ENCODE results near the gene PPFIA4.
"Not testable (repeated sequence)": the region's sequence is repeated elsewhere in the genome, so short reads cannot be mapped to it uniquely, and the experiment has no call there.

PPFIA4 gene

DNA sequence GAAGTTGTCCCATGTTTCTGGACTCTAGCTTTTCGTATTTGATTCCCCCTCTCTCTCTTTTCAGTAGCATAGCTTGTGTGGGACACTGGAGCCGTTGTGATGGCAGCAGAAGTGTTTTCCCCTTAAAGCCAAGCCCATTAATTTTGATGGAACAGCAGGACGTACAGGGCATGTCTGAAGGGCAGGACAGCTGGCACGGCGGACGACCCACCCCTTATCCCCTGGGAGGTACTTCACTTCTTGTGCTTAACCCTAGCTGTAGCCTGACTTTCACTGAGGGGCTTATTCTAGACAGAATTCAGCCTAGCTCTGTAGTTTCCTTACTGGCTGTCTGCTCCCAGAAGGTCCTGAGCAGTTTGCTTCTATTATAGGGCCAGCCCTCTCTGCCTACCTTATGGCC lies 8.6 kb upstream of the PPFIA4 start:
- no peak for DNase-seq

DNA sequence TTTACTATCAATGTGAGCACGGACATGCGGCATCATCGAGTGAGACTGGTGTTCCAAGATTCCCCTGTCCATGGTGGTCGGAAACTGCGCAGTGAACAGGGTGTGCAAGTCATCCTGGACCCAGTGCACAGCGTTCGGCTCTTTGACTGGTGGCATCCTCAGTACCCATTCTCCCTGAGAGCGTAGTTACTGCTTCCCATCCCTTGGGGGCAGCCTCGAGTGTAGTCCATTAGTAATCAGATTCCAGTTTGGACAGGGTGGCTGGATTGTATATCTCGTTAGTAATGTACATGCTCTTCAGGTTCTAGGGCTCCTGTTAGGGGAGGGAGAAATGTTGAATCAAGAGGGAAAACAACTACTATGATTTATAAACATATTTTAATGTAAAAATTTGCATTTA lies 3.4 kb upstream of the PPFIA4 start:
- DNase-seq: not testable (repeated sequence)

DNA sequence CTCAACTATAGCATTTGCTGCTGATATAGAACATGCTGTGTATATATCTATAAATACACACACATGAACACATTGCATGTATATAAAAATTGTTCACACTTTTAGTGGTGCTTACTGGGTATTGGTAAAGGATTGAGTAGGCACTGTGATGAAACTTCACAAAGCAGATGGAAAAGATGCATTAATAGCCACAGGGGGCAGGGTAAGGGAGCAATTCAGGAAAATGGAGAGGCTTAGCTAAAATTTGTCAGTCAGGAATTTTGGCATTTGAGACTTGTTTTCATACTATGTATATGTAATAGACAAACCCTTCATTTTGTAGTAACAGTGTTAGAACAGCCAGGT lies 633 bp upstream of the PPFIA4 start:
- DNase-seq: no peak

DNA sequence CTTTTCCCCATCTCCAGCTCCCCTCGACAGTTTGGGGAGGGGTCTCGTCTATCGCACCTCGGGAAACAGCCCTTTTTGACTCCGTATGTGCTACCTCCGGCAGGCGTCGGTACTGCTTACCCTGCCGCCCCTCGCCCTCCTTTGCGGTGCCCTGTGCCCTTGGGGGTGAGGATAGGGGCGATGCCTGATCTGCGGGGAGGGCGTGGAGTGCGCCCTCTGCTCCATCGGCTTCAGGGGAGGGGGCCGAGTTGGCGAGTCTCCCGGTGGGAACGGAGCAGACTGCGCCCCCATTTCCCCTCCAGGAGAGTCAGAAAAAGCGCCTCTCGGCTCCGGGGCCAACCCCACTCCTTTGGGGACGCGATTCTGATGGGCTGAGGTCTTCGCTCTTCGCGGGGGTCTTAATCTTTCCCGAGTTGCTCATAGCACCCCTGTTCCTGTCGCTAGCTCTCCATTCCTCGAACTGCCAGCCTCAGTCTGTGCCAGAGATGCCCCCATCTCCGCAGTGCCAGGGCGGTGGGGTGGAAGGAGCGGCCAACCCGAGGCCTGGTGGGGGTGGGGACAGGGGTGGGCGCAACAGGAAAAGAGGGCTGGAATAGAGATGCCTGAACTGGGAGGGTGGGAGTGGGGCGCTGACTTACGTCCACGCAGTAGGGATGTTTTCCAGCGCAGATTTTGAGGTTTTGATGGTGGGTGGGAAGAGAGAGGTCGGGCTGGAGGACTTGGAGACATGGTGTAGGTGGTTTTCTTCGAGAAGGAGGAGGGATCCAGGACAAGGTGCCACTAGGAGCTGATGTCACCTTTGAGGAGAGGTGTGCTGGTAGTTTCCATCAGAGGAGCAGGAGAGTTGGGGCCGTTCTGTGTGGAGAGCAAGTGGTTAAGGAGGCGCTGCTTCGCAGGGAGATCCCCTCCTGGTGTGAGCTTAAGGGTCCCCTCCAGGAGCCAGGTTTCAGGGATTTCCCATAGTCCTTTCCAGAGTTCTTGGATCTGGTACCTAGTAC lies 674 bp downstream of the PPFIA4 start:
- no peak for DNase-seq

DNA sequence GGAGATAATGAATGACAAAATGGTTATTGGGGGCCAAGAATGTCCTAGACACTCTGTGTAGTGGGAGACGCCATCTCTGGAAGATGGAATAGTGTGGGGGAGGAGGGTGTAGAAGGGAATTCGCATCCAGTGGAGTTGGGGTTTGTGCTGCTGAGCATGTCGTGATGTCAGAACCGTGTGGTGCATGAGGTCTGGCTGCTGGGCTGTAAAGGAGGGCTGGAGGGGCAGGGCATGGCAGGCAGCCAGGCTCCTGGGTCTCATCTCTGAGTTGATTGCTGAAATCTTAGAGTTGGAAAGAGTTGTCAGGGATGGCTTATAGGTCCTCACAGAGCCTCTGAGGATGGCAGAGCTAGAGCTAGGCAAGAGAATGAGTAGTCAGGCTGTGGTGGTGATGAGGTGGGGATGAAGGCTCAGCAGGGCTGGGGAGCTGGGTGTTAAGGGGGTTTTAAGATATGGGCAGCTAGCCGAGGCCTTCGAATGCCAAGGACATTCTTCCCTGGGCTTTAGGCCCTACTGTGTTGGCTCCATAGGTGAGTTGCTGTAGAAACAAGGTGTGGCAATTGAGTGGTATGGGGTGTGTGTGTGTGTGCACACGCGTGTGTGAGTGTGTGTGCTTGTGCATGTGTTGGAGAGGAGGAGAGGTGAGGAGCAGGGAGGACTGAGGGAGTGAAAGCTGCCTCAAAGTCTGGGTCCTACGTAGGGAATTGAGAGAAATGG lies 1.9 kb downstream of the PPFIA4 start:
- DNase-seq: no peak

DNA sequence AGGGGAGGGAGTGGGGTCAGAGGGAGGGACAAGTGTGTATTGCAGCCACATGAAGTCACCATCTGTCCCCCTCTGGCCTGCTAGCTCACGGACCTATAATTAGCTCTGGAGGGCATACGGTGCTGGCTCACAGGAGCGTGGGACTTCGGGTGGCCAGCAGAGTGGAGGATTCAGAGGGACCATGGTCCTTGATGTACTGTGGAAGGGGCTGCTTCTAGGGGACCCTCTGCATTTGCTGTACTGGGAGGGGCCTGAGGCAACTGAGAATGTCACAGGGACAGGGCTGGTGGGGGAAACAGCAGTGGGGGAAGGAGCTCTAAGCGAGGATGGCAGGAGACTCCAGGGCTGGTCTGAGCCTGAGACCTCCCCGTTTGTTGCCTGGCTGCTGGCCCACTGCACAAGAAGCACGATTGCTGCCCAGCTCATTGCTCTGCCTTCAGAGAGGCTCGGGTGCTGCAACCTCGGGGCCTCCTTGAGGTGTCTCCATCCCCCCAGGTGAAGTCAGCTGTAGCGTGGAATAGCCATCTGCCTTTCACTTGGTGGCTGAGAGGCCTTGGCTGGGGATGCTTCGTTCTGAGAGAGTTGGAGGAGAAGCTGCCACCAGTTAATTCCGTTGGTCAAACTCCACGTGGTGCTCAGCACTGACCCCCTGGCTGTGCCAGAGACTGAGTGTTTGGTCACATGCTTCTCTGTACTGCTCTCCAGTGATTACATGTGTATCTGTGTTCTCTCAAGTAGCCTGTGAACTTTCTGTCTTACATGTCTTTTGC lies 2.7 kb downstream of the PPFIA4 start:
- no peak for DNase-seq

DNA sequence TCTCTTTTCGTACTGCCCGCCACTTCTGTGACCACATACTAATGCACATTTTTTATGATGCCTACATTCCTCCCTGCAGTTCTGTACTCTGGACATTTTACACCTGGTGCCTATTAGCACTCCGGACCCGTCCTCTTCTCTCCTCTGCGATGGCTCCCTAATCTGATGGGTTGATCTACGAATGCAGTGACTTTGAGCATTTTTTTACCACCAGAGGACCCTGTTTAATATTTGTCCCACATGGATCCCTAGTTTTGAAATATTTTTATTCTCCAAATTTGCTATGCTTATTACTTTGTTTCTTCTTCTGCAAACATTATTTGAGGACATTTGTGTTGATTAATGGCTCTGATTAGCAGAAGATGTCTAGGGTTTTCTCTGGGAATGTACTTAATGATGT lies 5.2 kb downstream of the PPFIA4 start:
- no peak for DNase-seq

DNA sequence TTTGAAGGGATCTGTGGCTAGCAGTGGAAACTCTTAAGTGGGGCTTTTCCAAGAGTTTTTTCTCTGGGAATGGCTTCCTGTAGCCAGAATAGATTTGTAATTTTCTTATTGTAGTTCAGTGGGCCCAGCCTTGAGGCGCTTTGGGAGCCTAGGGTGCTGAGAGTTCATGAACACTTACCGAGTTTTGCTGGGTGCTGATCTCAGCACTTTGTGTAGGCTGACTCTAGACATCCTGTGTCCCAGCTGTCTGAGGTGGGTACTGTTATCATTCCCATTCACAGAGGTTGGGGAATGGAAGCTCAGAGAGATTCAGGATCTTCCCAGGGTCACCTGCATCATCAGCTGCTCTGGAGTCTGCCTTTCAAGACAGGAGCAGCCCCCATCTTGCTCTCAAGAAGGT lies 7.0 kb downstream of the PPFIA4 start:
- DNase-seq: no peak

DNA sequence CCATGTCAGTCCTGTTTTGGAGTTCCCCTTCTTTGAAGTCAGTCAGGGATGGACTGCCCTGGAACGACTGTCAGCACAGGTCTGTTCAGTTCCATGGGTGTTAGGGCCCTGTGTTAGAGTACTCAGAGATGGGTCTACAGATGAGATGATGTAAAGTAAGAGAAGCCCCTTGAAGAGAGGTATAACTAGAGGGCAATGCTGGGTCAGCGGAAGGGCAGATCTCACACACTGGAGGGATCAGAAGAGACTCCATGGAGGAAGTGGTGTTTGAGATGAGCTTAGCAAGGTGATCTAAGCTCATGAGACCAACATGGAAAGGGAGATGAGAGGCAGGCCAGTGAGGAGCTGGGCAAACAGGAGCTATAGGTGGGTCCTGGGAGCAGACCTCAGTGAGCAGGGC lies 7.6 kb downstream of the PPFIA4 start:
- no peak for DNase-seq

DNA sequence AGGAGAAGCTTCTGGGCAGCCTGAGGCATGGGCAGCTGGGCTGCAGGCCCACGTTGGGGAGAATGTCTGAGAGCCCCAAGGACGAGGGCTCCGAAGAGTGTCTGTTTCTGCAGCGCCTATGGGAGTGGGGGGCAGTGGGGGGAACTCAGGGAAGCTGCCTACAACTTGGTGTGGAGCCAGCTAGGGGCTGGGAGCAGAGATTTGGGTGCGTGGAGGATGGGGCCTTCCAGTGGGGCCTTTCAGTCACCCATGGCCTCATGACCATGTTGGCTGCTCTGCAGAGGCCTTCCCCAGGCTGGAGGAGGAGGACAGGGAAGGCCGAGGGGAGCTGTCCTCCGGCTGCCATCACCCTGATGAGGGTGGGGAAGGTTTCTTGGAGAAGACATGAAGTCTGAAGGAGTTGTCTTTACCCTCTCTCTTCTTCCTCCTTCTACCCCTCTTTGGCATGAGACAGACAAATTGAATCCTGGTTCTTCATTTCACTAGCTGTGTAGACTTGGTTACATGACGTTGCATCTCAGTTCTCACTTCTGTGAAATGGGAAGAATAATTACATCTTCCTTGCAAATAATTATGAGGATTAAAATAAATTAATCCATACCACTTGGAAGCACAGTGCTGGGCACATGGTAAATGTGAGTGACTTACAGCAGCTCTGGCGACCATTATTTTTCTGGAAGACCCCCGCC lies 8.3 kb downstream of the PPFIA4 start:
- no peak for DNase-seq

DNA sequence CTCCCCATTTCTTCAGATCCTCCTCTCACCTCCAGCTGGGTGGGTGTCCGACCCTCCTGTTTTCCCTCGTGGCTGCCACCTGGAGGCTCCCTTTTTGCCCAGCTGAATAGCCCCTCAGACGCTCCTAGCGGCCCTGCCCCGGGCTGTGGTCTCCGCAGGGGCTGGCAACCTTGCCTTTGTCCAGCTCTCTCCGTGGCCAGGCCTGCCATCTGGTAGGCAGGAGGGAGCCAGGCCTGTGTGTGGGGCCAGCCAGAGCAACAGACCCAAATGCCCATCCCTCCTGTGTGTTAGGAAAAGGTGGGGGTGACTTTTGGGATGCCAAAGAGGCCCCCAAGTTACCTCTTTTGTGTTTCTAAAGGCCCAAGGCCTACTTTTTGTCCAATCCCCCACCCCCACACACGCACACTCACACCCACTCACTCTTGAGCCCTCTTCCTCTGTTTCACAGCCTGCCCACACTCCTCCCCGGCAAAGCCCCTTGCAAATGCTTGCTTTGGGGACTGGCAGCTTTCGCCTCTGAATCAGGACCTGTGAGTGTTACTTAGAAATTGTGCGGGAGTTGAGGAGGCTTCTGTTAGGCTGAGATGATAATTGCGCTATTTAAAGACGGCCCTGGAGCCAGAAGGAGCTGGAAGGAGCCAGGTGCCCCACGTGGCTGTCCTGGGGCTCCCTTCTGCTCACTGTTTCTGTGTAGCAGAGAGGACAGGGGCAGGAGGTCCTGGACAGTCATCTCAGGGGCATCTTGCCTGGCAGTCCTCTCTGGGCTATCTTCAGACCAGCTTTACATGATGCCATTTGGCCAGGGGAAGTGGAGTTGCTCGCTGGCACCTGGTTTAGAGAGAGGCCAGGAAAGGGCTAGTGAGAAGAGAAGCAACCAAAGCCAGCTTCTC lies 9.1 kb downstream of the PPFIA4 start:
- DNase-seq: no peak

DNA sequence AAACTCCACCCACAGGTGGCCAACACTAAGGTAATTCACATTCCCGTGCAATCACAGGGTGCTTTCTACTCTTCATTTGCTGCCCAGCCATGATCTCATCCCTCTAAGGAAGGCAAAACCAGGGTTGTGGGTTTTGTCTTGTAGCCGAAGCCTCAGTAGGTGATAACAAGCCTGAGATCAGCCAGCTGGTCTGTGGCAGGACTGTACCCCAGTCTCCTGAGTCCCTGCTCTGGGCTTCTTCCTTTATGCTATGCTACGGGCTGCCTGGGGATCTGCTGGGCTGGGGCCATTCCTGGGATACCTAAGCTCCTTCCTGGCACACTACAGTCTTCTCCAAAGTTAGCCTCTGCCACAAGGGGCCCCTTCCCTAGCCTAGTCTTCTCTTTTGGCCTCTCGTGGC lies 9.8 kb downstream of the PPFIA4 start:
- DNase-seq: no peak

DNA sequence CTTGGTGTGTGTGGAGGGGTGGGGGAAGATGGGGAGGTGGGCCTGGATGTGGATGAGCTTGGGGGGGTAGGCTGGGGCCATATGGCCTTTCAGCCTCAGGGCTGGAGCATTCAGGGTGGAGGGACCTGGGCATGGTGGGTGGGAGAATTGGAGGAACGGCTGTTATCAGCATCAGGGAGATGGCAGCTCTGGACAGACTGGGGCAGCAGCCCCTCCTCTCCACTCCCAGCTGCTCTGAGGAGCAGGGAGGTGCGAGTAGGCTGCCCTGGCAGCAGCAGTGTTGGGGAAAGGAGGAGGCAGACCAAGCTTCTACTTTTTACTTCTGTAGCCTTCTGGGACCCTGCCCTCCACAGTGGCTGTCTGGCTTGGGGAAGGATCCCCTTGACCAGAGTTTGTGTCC lies 10.2 kb downstream of the PPFIA4 start:
- no peak for DNase-seq

DNA sequence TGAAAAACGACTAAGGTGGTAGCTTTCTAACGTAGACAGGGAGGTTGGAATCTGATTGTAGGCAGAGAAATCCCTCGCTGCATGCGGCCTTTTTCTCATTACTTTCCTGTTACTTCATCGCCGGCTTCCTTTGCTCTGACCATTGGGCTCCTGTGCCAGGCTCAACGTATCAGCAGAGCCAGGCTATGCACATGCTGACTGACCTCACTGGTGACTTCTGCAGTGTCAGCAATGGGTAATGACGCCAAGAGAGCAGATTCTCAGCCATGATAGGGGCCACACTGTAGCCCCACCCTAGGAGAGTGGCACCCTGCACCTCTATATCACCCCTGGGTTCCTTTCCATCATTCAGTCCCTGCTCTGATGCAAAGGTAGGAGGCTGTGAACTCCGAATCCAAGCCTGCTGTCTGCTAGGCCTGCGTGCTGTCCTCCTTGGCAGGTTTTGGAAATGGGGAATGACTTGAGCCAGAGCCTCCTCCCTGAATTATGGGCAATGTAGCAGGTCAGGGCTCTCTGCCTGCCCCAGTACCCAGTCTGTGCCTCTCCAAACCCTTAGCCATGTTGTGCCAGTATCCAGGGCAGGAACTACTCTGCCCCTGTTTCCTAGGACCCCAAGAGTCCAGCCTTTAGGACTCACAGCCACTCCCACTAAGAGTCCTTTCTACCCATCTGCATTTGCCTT lies 11.4 kb downstream of the PPFIA4 start:
- no peak for DNase-seq

DNA sequence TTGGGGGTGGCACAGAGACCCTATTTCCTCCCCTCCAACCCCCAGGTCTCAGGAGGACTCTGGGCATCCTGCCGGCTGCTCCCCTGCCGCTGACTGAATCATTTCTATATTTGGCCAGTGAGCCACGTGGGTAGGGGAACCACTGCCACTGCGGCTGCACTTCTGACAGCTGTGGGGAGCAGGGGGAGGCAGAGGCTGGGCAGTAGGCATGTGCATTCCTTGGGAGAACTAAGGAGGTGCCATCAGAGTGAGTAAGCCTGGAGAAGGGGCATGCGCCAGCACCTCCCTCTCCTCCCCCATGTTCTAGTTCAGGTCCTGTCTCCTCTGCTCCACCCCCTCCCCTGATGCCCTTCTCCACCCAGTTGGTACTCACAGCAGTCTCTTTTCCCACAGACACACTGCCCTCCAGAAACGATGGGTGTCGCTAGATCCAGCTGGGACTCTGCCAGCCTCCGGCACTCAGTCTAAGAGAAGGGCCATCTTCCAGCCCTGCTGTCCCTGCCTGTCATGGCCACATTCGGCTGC lies 12.0 kb downstream of the PPFIA4 start:
- DNase-seq: no peak

DNA sequence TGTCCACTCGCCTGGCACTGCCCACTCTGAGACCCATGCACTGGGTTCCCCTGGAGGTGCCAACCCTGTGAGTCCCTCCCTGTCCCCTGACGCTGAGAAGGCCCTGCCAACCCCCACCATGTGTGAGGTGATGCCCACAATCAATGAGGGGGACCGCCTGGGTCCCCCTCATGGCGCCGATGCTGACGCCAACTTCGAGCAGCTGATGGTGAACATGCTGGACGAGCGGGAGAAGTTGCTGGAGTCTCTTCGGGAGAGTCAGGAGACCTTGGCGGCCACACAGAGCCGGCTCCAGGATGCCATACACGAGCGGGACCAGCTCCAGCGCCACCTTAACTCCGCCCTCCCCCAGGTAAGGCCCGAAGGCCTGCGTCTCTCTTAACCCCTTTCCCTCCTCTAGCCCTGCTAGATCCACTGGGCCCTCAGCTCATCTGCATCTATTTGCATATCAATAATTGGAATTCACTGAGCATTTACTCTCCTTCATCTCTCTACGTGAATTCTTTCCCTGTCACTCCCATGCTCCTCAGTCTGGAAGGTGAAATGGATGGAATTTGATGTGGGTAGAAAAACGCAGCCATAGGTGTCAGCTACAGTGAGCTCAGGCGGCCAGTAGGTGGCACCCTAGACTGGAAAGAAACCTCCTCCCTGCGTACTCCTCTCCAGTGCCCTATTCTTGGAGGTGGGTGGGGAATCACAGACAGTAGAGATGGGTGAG lies 12.8 kb downstream of the PPFIA4 start:
- peak; percentile 59 for DNase-seq

DNA sequence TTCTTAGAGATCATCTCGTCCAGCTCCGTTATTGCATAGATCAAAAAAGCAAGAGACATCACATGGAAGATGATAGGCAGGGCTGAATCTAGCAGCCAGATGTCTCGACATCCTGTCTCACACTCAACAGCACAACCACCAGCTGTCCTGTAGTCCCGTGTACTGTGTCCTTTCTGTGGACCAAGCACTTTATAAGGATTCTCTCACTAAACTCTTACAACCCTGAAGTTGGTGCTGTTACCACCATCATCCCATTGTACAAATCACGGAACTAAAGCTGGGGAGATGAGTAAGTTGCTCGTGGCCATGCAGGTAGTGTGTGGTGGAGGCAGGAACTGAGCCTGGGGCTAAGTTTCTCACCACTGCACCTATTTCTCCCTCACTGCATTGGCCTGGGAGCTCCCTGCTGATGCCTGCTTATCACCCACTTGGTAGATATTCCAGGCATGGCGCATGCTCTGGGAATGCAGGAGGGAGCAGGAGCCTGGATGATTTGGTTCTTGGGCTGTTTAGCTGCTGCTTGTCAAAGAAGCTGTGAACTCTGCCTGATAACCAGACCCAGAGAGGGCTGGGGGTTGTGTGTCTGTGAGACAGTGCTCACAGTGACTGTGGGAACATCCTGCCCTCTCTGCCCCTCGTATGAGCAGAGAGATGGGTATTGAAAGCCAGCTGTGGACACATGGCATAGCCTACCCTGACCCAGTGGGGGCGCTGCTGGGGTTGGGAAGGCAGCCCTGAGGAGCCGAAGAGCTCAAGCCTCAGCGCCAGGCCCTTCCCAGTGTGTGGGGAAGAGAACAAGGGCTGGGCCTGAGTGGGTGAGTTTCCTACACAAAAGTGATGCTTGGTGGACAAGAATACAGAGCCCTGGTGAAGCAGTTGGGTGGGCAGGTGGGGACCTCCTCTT lies 13.6 kb downstream of the PPFIA4 start:
- no peak for DNase-seq

DNA sequence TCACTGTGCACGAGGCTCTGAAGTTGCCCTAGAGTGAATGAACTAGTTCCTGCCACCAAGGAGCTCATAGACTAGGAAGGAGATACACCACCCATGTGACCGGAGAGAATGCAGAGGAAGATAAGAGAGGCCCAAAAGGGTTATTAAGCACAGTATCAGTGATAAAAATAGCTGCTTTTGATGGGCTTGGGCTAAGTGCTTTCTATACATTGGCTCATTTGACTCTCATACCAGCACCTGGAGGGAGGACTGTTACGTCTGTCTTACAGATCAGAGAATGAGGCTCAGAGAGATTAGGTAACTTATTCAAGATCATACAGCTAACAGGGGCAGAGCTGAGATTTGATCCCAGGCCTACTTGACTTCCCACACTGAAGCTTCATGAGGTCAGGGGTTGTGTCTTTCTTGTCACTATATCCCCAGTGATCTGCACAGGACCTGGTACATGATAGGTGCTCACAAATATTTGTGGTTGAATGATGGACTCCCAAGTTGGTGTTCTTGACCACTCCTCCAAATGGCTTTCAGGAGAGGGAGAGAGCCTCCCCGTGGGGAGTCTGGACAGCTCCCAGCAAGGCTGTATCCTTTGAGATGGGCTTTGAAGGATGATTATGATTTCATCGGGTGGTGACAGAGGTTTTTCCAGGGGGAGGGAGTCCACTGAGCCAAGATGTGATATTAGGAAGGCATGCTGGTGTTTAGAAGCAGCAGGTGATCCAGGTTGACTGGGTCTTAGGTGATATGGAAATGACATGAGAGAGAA lies 14.4 kb downstream of the PPFIA4 start:
- DNase-seq: no peak
